Effector CD4-positive, alpha-beta T cell (primary cell): ENCODE results near the gene DHX8.

Experiments
- DNase-seq: peaks from one replicate; pipeline ENCODE4 v3.0.0-alpha.2; 2020

The DHX8 gene

DNA sequence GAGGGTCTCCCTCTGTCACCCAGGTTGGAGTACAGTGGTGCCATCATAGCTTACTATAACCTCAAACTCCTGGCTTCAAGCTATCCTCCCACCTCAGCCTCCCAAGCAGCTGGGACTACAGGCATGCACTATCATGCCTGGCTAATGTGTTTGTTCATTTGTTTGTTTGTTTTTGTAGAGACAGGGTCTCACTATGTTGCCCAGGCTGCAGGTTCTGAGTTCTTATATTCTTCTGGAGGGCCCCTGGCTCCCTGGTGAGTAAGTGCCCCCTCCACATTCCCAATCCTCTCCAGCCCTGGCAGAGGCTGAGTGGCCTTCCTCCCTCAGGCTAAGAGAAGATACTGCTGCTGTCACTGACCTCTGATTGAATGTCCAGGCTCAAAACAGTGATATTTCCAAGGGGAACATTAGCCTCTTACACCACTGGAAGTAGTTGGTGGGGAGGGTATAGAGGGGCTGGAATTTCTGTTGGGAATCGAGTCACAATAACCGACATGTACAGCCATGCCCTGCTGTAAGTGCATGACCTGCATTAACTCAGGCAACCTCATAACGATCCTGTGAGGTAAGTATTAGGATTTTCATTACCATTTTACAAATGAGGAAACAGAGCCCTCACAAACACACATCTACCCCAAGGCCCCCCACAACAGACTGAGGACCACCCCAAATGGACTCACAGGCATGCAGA, 65.1 kb downstream of the DHX8 start:
- no peak for DNase-seq

DNA sequence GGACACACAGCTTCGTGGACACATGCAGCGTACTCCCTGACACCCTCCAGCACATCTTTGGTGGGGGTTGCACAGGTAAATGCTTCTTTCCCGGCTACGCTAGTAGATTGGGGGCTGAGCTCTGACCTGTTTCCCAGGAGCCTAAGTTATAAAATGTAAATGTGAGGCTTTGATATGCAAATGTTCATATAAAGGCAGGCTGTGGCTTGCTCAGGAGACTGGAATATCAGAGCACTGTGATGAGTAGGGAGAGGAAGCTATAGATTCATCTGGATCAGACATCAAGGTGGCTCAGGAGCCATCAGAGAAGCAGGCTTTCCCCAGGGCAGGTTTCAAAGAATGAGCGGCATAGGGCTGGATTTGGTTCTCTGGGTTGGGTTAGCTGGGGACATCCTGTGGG, 65.7 kb downstream of the DHX8 start:
- no peak for DNase-seq

DNA sequence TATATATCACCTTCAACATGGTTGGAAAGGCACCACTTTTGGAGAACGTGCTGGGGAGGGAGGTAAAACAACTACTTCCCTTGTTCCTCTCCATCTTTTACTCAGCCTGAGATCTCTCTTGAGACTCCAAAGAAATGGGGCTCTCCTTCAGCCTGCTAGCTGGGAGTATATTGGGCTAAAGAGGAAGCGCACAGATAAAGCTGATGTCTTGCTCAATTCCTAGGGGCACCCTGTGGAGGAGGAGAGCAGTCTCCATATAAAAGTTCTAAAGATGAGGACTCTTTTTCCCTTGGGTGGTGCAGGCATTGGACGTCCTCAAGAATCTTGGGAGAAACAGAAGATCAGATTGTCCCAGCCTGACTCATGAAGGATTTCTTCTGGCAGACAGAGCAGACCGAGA, 67.0 kb downstream of the DHX8 start:
- no peak for DNase-seq

DNA sequence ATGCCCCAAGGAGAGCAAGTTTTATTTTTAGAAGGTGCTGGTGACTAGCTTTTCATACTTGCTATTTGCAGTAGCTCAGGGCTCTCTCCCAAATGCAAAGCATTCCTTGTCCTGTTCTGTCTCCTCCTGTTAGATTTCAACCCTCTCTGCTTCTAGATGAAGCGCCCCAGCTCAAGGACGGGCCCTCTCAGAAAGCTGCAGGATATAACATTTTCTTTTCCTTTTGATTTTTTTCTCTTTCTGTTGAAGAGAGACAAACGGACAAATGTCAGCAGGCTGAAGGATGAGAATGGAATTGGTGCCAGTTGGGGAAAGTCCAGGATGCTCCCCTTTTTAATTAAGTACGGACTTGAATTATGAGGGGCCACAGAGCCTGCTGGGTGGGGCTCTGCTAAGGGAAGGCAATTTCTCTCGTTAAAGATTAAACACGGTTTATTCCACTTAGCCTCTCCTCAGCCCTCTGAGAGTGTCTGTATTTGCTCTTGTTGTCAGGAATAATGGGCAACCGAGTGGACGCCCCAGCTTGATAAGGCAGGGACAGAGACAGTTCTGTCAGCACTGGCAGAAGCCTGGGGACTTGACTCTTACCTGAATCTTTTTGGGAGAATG, 68.6 kb downstream of the DHX8 start:
- DNase-seq: no peak

DNA sequence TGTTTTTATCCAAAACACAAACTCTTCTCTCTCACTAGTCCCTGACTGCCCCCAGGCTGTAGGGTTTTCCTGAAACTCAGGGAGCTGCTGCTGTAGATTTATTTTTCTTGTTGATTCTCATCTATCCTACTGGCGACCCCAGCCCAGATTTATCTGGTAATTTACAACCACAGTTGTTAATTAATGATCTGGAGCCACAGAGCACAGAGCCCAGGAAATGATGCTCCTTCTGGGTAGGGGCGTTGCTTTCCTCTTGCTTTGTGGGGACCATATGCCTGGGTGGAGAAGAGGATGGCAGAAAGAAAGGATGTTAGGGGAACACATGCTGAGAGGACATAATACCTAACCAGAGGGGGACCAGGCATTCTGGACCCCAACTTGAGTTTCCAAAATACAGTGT, 69.8 kb downstream of the DHX8 start:
- no peak for DNase-seq

DNA sequence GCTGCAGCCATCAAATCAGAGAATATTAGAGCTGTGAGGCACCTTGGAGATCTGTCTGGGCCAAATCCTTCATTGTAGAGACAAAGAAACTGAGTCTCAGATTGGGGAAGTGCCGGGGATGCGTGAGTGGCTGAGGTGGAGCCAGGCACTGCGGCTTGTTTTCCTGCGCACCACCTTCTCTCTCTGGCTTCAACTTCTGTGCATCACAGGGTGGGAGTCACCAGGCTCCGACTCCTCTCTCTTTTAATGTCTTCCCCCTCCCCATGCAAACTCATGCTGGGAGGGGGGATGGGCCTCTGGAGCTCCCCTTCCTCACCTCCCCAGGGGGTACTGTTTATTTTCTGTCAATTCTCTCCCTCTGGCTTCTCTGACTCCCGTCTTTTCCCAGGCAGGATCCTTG, 71.1 kb downstream of the DHX8 start:
- DNase-seq: no peak

DNA sequence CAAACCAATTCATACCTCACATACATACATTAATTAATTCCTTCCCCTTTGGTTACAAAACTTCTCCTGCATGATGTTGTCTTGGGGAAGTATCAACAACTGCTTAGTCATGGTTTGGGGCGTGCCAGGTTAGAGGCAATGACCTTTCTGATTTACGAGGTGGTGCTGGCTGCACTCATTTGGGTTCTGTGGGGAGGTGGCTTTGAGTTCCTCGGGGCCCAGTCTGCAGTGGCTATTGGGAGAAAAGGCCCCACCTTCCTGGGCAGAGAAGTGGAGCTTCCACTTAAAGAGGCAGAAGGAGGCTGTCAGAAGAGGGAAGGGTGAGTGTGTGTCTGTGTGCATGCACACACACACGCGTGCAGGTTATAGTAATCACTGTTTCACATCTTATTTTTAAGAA, 72.5 kb downstream of the DHX8 start:
- no peak for DNase-seq

DNA sequence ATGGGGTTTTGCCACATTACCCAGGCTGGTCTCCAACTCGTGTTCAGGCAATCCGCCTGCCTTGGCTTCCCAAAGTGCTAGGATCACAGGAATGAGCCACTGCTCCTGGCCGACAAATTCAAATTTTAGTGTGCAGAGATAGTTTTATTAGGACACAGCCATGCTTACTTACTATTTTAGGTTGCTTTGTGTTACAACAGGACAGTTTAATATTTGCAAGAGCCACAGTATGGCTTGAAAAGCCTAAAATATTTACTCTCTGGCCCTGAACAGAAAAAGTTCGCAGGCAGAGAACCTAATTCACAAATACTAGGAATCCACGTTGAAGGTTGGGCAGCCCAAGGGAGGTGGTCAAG, 75.0 kb downstream of the DHX8 start:
- no peak for DNase-seq

DNA sequence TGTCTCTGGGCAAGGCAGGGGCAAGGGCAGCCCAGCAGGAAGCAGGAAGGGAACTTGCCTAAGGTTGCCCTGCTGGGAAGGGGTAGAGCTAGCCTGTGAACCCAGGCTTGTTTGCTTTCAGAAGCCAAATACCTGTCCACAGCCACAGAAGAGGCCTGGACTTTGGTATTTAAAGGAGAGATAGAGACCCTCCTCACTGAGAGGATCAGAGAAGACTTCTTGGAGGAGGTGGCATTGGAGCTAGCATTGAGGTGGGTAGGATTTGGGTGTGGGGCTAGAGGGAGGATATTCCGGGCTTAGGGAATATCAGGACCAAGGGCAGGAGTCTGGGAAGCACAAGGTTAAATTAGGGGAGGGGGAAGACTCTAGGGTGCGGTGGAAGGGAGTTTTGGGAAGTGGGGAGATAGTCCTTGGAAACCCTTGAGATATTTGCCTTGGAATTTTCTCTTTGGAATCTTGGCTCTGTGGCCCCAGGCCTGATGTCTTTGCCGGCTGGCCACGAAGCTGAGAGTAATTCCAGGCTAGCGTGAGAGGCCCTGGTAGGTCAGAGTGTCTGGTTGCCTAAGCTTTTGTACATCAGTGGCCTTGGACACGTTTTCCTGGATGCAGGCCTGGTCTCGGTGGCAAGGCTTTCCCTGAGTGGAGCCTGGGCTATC, 75.5 kb downstream of the DHX8 start:
- no peak for DNase-seq

DNA sequence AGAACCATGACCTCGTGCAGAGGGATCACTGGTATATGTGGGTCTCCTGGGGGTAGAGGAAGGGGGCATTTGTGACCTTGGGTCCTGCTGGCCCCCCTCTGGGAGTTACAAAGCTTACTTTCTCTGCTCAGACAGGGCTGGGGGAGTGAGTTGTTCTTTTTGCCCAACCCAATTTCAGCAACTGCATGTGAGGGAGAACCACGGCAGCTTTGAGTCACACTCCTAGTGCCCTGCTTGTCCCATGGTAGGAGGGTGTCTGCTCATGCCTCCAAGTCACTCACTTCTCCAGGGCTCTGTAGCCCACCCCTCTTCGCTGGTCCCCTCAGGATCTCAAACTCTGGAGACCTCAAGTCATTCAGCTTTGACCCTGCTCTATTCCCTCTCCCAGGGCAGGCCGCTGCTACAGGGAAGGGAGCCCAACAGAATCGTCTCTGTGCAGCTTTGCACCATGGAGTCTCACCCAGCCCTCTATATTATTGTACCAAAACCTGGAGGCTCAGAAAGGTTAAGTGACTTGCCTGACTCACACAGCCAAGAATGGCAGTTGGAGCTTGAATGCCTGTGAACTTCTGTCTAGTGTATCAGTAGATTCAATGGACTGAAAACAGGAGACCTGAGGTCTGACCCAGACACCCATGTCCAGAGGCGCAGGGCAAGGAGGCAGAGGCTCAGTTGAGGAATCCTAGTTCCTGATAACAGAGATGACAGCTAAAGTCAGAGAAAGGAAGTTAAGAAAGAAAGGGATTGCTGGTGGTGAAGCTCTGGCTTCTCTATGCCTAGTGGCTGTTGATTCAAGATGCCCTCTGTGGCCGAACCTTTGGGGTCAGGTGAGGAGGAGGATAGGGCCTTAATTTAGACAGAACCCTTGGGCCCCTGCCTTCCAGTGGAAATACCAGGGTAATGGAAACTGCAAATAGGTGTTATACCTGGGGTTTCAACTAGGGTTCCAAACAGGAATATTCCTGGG, 77.0 kb downstream of the DHX8 start:
- no peak for DNase-seq

DNA sequence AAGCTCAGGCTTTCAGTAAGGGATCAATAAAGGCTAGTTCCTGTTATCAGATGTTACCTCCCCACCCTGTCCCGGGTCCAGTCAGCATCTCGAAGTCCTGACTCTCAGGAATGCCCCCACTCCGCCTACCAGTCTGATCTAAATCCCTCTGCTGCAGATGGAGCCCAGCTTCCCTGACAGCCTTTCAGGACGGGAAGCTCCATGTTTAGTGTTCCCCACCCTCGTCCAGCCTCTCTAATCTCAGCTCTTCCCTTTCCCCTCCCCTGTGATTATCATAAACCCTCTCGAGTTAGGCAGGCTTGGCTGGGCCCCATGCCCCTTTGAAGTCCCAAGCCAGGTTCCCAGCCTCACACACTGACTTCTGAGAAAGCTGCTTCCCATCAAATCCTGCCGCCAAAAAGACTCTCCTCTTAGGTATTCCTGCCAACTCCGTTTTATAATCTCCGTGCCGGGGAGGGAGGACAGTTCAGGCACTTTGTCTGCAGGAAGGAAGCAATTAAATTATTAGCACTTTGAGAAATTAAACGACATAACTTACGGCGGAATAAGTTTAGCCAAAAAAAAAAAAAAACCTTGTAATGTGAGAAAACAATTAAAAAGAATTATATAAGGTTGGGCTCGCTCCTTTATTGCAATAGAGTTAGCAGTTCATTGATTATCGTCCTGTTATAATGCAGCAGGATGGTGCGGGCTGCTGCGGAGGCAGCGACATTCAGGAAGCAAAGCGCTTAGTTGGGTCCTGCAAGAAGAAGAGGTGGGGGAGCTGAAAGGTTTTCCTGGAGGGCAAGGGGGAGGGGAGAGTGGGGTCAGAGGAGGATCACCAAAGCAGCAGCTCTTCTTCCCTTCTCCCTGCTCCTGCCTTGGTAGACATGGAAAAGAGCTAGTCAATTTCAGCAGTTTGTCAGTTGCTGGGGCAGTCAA, 79.2 kb downstream of the DHX8 start:
- DNase-seq: no peak

DNA sequence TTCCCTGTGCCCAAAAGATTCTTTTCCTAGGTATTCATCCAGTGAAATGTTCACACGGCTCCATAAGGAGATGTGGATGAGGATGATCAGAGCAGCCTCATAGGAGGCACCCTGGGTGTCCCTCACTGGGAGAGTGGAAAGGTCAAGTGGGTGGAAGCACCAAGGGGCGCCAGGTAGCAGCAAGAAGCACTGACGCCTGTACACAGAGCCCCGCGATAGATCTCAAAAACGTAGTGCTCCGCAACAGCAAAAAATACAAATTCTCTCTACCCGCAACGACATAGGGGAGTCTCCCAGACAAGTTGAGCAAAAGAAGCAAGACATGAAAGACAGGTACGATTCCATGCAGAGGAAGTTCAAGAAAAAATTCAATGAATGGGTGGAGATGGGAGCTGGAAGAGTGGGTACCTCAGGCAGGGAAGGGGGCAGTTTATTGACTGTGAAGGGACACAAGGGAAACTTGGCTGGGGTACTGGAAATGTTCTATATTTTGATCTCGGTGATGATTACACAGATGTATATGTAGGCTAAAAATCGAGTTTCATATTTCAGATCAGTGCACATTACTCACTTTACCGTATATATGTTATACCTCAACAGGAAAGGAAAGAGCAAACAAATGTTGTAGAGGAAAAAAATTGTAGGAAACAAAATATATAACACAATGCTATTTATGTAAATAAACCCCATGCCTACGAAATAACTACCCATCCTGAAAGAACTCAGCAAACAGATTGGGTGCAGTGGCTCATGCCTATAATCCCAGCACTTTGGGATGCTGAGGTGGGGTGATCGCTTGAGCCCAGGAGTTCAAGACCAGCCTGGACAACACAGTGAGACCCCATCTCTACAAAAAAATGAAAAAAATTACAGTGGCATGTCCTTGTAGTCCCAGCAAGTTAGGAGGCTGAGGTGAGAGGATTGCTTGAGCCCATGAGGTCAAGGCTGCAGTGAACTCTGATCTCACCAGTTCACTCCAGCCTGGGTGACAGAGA, 80.1 kb downstream of the DHX8 start:
- no peak for DNase-seq

DNA sequence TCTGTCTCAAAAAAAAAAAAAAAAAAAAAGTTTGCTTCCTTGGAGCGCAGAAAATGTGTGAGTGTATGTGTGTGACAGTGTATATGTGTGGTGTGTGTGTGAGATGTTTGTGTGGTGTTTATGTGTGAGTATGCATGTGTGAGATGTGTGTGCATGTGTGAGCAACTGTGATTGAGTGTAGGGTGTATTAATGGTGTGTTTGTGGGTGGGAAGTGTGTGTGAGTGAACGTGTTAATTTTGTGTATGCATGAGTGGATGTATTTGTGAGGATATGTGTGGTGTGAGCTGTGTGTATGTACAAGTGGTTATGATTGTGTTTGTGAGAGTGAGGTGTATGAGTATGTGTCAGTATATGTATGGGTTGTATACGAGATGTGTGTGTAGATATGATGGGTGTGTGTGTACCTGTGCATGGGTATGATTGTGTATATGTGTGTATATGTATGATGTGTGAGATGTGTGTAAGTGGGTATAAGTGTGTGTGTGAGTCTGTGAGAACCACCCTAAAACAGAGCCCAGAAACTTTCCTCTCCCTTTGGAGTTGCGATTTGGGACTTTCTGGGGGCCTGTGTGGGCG, 84.8 kb downstream of the DHX8 start:
- DNase-seq: no peak

DNA sequence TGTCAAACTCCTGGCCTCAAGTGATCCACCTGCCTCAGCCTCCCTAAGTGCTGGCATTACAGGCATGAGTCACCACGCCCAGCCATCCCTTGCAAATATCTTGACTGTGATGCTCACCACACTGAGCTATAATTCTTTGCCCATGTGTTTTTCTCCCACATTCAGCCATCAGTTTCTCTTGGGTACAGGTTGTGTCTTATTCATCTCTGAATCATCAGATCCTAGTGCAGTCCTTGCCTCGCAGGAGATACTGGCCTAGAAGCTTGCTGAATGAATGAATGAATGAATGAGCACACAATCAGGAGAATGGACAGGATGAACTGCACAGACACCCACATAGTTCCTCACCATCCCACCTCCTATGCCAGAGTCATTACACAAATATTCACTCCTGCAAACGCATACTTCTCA, 86.7 kb downstream of the DHX8 start:
- no peak for DNase-seq

DNA sequence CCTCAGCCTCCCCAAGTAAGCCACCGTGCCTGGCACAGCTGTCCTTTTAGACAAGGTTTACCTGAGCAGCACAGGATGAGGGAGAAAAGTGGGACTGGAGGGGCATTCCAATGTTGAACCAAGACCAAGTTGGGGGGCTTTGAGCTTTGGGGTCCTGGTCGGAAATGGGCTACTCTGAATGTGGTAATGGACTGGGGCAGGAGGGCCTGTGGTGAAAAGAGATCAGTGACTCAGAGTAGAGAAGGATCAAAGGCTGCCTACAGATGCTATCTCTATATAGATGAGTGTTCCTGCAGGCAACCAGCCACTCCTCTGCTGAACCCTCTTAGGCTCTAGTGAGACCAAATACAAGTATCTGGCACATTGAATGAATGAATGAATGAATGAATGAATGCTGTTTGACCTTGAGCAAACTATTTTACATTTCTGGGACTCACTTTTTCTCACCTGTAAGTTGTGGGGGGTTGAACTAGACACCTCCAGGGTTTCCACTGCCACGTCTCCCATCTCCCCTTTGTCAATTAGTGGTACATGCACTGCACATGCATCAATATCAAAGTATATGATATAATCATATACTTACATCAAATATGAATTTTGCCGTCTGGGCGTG, 88.7 kb downstream of the DHX8 start:
- no peak for DNase-seq

DNA sequence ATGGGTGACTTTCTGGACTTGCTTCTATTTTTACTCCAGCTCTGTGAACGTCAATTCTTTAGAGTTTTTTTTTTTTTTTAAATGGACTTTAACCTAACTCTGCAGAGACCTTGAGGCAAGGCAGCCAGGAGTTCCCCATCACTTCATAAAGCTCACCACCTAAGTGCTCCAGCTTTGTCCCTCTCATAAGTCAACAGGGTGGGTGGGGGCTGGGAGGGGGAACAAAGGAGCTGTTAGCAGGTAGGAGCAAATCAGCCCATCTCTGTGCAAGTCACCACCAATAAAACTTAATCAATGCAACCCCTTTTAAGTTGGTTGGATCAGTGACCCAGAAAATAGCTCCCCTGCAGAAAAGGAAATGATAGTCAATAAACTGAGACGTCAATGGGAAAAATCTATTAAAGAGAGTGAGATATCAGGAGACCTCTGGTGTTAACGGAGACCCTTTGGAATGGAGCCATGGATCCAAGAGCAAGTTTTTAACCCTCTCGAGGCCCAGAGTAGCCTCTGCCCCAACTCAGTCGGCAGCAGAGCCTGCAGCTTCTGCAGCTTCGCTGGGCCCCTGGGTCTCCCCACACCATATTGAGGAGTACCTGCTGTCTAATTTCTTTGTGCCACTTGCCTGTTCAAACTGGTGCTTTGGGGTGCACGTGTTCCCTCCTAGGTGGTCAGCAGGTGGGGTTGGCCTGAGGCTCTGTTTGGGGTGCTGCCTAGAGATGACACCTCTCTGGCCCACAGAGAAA, 90.0 kb downstream of the DHX8 start:
- DNase-seq: no peak

DNA sequence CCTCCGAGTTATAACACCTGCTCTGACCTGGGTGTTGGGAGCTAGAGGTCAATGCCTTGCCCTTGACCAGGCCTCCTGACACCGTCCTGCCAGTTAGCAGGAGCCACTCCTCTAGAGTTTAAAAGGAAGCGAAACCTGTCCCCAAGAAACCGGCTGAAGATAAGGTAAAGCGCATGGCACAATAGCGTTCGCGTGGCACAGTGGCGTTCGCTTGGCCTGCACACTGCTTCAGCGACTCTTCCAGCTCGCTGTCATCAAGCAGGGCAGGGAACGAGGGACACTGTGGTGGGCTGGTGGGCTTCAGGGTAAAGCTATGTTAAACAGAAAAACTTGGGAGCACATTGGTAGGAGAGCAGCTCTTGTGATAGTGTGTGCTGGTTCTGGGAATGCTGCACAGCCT, 90.6 kb downstream of the DHX8 start:
- no peak for DNase-seq

DNA sequence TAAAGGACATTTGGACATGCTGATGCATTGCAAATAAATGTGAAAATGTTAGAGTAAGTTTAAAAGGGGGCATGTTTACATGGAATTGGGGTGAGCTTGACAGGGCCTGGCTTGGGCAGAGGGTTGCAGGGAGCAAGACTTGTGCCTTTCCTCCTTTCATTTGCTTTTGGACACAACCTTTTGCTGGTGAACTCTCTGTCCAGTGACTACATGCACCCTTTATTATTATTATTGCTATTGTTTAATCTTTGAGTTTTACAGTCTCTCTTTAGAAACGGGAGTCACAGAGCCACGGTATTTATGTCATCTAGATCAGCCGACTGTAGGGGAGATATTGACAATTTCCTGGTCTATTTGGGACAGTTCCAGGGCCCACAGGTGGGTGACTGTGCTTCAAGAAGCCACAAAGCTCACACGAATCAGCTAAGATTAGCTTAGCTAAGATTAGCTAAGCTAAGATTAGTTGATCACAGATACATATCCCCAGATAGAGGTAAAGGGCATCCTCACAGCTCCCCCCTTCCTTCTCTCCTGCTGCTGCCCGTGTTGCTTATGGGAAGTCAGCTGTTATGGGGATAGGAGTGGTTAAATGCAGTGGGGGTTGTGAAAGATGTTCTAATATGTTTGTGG, 91.2 kb downstream of the DHX8 start:
- DNase-seq: no peak
